Measurements from ENCODE around the gene ANGPTL5.

Gene ANGPTL5

DNA sequence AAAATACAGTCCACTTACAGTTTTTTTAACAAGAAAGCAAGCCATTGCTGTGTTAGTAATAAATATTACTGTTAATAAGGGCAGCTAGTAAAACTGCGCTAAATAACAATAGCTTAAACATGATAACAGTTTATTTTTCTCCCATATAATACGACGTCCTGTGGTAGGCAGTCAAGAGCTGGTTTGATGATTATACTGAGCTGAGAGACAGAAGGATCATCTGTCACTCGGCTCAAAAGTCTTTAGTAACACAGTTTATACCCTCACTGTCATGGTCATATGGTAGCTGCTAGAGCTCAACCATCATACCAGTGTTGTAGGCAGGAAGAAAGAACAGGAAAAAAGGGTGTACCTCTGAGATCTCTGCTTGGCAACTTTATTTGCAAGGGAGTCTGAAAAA is 29.1 kb upstream of the ANGPTL5 start:
- no peaks in the 10 kb centered on the region for H3K36me3 Mint-ChIP-seq (ENCODE audit: low read depth)
- no peak overlapping the region for H3K4me3 Mint-ChIP-seq
- TF ChIP-seq, protein P1, sequence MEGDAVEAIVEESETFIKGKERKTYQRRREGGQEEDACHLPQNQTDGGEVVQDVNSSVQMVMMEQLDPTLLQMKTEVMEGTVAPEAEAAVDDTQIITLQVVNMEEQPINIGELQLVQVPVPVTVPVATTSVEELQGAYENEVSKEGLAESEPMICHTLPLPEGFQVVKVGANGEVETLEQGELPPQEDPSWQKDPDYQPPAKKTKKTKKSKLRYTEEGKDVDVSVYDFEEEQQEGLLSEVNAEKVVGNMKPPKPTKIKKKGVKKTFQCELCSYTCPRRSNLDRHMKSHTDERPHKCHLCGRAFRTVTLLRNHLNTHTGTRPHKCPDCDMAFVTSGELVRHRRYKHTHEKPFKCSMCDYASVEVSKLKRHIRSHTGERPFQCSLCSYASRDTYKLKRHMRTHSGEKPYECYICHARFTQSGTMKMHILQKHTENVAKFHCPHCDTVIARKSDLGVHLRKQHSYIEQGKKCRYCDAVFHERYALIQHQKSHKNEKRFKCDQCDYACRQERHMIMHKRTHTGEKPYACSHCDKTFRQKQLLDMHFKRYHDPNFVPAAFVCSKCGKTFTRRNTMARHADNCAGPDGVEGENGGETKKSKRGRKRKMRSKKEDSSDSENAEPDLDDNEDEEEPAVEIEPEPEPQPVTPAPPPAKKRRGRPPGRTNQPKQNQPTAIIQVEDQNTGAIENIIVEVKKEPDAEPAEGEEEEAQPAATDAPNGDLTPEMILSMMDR (IDR thresholded peaks at IDR 0.05; ENCODE audit: unreplicated experiment in 3 of 3), result no peak
- no peaks in the 10 kb centered on the region for H3K27me3 Mint-ChIP-seq (ENCODE audit: low read depth)
- no peaks in the 10 kb centered on the region for H3K9me3 Mint-ChIP-seq
- H3K4me1 Mint-ChIP-seq, result no peaks in the 10 kb centered on the region
- no peak overlapping the region for H3K27ac Mint-ChIP-seq

DNA sequence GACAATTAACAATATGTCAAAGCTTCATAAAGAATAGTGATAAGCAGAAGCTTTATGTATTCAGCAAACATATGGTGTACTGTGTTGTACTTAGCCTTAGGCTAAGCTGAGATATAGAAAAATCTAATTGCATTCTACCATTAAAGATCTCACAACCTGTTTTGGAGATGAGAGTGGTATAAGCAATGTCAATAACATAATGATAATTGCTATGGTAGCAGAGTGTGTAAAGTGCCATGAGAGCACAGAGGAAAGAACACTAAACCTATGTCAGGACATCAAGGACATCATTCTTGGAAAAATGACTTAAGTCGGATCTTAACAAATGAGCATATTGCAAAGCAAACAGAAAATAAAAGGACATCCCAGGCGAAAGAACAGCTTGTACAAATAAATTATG is 28.6 kb upstream of the ANGPTL5 start:
- Mint-ChIP-seq H3K9me3 (no peaks in the 10 kb centered on the region), H3K27ac (no peak overlapping the region), H3K27me3 (ENCODE audit: low read depth) (no peaks in the 10 kb centered on the region), H3K36me3 (ENCODE audit: low read depth) (no peaks in the 10 kb centered on the region), H3K4me3 (no peak overlapping the region), H3K4me1 (no peaks in the 10 kb centered on the region)
- TF ChIP-seq, protein P1 (IDR thresholded peaks at IDR 0.05; ENCODE audit: unreplicated experiment in 3 of 3), result no peak

DNA sequence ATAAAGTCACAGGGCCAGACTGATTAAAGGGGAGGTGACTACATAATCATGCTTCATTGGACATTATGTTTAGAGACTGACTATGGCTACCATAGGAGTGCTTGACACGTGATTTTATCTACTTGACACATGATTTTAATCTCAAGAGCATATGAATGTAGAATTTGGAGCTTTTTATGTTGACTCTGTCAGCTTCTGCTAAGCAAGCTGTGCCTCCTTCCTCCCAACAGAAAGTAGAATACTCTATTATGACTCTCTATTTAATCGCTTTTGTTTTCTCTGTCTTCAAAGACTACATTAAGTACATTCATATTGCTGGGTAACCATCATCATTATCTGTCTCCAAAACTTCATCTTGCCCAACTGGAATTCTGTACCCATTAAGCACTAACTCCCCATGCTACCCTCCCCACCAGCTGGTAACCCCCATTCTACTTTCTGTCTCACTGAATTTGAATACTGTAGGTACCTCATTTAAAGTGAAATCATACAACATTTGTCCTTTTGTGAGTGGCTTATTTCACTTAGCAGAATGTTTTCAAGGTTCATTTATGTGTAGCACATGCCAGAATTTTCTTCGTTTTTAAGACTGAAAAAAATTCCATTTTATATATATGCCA is 24.7 kb upstream of the ANGPTL5 start:
- H3K36me3 Mint-ChIP-seq (ENCODE audit: low read depth), result no peaks in the 10 kb centered on the region
- H3K4me3 Mint-ChIP-seq, result no peak overlapping the region
- no peaks in the 10 kb centered on the region for H3K27me3 Mint-ChIP-seq (ENCODE audit: low read depth)
- no peaks in the 10 kb centered on the region for H3K4me1 Mint-ChIP-seq
- TF ChIP-seq, protein P1 (IDR thresholded peaks at IDR 0.05; ENCODE audit: unreplicated experiment in 3 of 3), result no peak
- H3K9me3 Mint-ChIP-seq, result no peaks in the 10 kb centered on the region
- no peak overlapping the region for H3K27ac Mint-ChIP-seq

DNA sequence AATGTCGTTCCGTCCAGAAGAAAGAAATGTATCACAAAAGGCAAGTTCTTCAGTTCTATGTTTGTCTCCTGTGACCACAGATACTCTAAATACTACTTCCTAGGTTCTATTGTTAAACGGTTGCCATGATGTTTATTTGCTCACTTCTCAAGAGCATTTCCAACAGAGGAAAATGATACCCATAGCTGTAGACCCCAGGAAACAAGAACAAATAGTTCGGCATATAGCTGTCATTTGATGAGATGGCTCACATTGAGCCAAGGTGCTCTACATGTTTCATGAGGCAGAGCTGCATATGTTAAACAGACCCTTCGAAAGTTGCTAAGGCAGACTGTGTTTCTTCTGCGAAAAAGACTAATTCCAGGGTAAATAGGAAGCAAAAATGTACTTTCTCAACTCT is 15.4 kb upstream of the ANGPTL5 start:
- Mint-ChIP-seq H3K4me1 (no peaks in the 10 kb centered on the region), H3K9me3 (no peaks in the 10 kb centered on the region), H3K27me3 (ENCODE audit: low read depth) (no peaks in the 10 kb centered on the region), H3K27ac (no peak overlapping the region), H3K36me3 (ENCODE audit: low read depth) (peaks cover 3% of the 10 kb centered on the region), H3K4me3 (no peak overlapping the region)
- TF ChIP-seq, protein P1 (IDR thresholded peaks at IDR 0.05; ENCODE audit: unreplicated experiment in 3 of 3), result no peak

DNA sequence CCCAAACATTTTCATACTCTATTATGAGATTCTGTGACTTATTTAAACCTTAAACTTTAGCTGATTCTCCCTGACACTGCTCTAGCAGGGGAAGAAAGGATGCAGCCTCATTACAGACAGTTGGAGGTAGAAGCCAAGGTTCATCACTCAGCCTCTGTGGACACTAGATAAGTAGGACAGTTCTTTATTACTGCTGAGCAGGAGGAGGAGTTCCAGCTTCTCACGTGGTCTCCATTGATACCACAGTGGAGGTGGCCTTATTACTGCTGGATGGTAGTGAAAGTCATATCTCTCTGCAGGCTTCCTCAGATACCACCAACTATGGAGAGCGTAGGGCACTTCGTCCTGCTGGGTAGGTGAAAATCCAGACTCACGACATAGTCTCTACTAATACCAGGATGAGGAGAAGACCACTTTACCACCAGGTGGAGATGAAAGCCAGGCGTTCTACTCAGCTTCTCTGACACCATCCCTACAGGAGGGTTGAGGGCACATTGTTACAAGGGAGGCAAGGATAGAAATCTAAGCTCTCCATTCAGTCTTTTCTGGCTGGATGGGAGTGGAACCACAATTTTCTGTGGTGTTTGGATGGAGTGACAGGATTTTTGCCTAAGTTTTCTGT is 13.1 kb upstream of the ANGPTL5 start:
- Mint-ChIP-seq H3K4me1 (no peaks in the 10 kb centered on the region), H3K4me3 (no peak overlapping the region), H3K36me3 (ENCODE audit: low read depth) (peaks cover 8% of the 10 kb centered on the region), H3K27me3 (ENCODE audit: low read depth) (no peaks in the 10 kb centered on the region), H3K27ac (no peak overlapping the region), H3K9me3 (no peaks in the 10 kb centered on the region)
- TF ChIP-seq, protein P1 (IDR thresholded peaks at IDR 0.05; ENCODE audit: unreplicated experiment in 3 of 3), result no peak

DNA sequence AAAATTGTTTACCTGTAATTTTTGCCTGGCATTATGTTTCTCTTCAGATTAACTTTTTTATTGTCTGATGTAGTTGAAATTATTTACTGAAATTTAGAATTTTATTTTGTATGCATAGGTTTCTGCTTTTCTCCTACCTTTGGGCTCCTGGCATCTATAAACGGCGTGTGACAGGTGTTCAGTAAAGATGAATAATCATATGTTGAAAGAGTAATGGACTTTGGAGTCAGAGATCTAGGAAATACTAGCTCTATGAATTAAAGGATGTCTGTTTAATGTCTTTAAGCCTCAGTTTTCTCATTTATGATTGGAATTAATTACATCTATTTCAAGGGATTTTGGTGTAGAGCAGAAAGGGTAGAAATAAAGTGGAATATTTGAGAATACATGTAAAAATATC is 7.2 kb upstream of the ANGPTL5 start:
- no peaks in the 10 kb centered on the region for H3K9me3 Mint-ChIP-seq
- peaks cover 4% of the 10 kb centered on the region for H3K36me3 Mint-ChIP-seq (ENCODE audit: low read depth)
- H3K4me3 Mint-ChIP-seq, result no peak overlapping the region
- H3K27ac Mint-ChIP-seq, result no peak overlapping the region
- no peaks in the 10 kb centered on the region for H3K27me3 Mint-ChIP-seq (ENCODE audit: low read depth)
- TF ChIP-seq, protein P1 (IDR thresholded peaks at IDR 0.05; ENCODE audit: unreplicated experiment in 3 of 3), result no peak
- no peaks in the 10 kb centered on the region for H3K4me1 Mint-ChIP-seq
